ENCODE measurements around the gene ALKAL2.

GRCh38 chr2:336360-336759, 48.5 kb upstream of the ALKAL2 start:
- TF ChIP-seq CTCF (IDR thresholded peaks at IDR 0.05), result no peak
- TF ChIP-seq POLR2A (IDR thresholded peaks at IDR 0.05), result no peak
